GM12892 (cell line): Measurements from ENCODE around the gene MKRN2OS.
A peak's percentile ranks its signal among the peaks of the same experiment; 100 is the strongest.

Source experiments
- DNase-seq: peaks from one replicate; pipeline ENCODE4 v3.0.0; 2011; ENCODE audit not compliant: insufficient read length
- FAIRE-seq: peaks from 2 replicates; lab custom pipeline; 2011; peaks lifted over from hg19 to GRCh38; lab: Jason Lieb, UNC
- POLR2A ChIP-seq: IDR thresholded peaks from 2 replicates; pipeline ENCODE4 v1.6.1; 2011; ENCODE audit warnings: low read depth, low read length, control low read depth
- POLR2AphosphoS5 ChIP-seq: IDR thresholded peaks from 2 replicates; pipeline ENCODE4 v1.6.1; 2011; ENCODE audit warnings: low read depth, low read length, control low read depth
- TAF1 ChIP-seq: IDR thresholded peaks from 2 replicates; pipeline ENCODE4 v1.6.1; 2011; ENCODE audit warnings: low read depth, mild to moderate bottlenecking, control low read depth, low read length, borderline replicate concordance

MKRN2OS gene

GRCh38 chr3:12579905-12580304 is 34.6 kb upstream of the MKRN2OS start:
- no peak for DNase-seq
- no peak for FAIRE-seq
- TF ChIP-seq TAF1 (no peak), POLR2A (no peak), POLR2AphosphoS5 (no peak)

- no peak for FAIRE-seq
- DNase-seq, result no peak
- TF ChIP-seq POLR2A (no peak), POLR2AphosphoS5 (no peak), TAF1 (no peak)
Observed at GRCh38 chr3:12579456-12579855, 34.2 kb upstream of the MKRN2OS start.

- TF ChIP-seq POLR2AphosphoS5 (no peak), TAF1 (no peak), POLR2A (no peak)
- no peak for FAIRE-seq
- DNase-seq, result no peak
Observed at GRCh38 chr3:12578742-12579141, 33.4 kb upstream of the MKRN2OS start.

- DNase-seq (no peak), FAIRE-seq (no peak)
- no peak for TF ChIP-seq POLR2AphosphoS5
Observed at GRCh38 chr3:12577379-12577778, 32.1 kb upstream of the MKRN2OS start.

- TF ChIP-seq TAF1, result no peak
- no peak for TF ChIP-seq POLR2A
- DNase-seq (no peak), FAIRE-seq (no peak)
Observed at GRCh38 chr3:12574661-12575060, 29.4 kb upstream of the MKRN2OS start.

- no peak for FAIRE-seq
- no peak for DNase-seq
- no peak for TF ChIP-seq POLR2A
- TF ChIP-seq TAF1, result no peak
- no peak for TF ChIP-seq POLR2AphosphoS5
Observed at GRCh38 chr3:12574131-12574530, 28.8 kb upstream of the MKRN2OS start.

GRCh38 chr3:12571986-12572385 is 26.7 kb upstream of the MKRN2OS start:
- FAIRE-seq, result no peak
- no peak for DNase-seq
- no peak for TF ChIP-seq TAF1
- no peak for TF ChIP-seq POLR2AphosphoS5
- no peak for TF ChIP-seq POLR2A

- DNase-seq, result no peak
- no peak for TF ChIP-seq POLR2AphosphoS5
- FAIRE-seq, result no peak
Observed at GRCh38 chr3:12569836-12570235, 24.5 kb upstream of the MKRN2OS start.

- DNase-seq (no peak), FAIRE-seq (no peak)
- no peak for TF ChIP-seq POLR2AphosphoS5
- no peak for TF ChIP-seq TAF1
- no peak for TF ChIP-seq POLR2A
Observed at GRCh38 chr3:12568747-12569146, 23.4 kb upstream of the MKRN2OS start.

- no peak for DNase-seq
- no peak for FAIRE-seq
- TF ChIP-seq POLR2A, result no peak
- TF ChIP-seq TAF1, result no peak
- TF ChIP-seq POLR2AphosphoS5, result no peak
Observed at GRCh38 chr3:12566976-12567375, 21.7 kb upstream of the MKRN2OS start.

- DNase-seq (no peak), FAIRE-seq (no peak)
- TF ChIP-seq POLR2AphosphoS5, result no peak
- no peak for TF ChIP-seq POLR2A
- no peak for TF ChIP-seq TAF1
Observed at GRCh38 chr3:12562451-12562850, 17.2 kb upstream of the MKRN2OS start.

- TF ChIP-seq POLR2AphosphoS5 (no peak), TAF1 (no peak), POLR2A (no peak)
- no peak for FAIRE-seq
- DNase-seq, result no peak
Observed at GRCh38 chr3:12561397-12561796, 16.1 kb upstream of the MKRN2OS start.

- TF ChIP-seq POLR2AphosphoS5 (0 out of 2 replicates have a peak, but pooled peaks have one; percentile 54), TAF1 (peak; percentile 28), POLR2A (peak; percentile 61)
- peak; percentile 81 for FAIRE-seq
- DNase-seq, result no peak
Observed at GRCh38 chr3:12560505-12561190, 15.3 kb upstream of the MKRN2OS start.
